Choroid plexus epithelial cell (primary cell): ENCODE results near the gene PPP1R13B.

Experiments
- DNase-seq: peaks from one replicate; pipeline ENCODE4 v3.0.0-alpha.2; 2010; ENCODE audit warnings: low read depth
- H3K4me3 ChIP-seq: 2 replicates; pipeline ENCODE4 v1.5.1; 2011; ENCODE audit warnings: low read depth, mild to moderate bottlenecking, control low read depth, low read length, moderate library complexity
- CTCF ChIP-seq: conservative IDR thresholded peaks from 2 replicates; pipeline ENCODE4 v1.5.1; 2011; ENCODE audit warnings: low read depth, mild to moderate bottlenecking, control low read depth, inconsistent platforms, low read length, moderate library complexity

Gene PPP1R13B

GRCh38 chr14:103716899-103717411 is 130.4 kb downstream of the PPP1R13B start:
- no peak for TF ChIP-seq CTCF
- DNase-seq, result no peak
- peak overlapping the region; percentile 84 for H3K4me3 ChIP-seq

- TF ChIP-seq CTCF, result no peak
- peak; percentile 21 for DNase-seq
- peak overlapping the region; percentile 84 for H3K4me3 ChIP-seq
Measured at GRCh38 chr14:103716091-103716801, 131.1 kb downstream of the PPP1R13B start.

GRCh38 chr14:103715052-103716000 is 132.0 kb downstream of the PPP1R13B start, which contains the start of the genes XRCC3 and ZFYVE21:
Gene XRCC3, minus strand, starts transcription at chr14:103715451. Its CDS starts 4,364 bp downstream, at chr14:103711087.
Gene ZFYVE21, plus strand, starts transcription at chr14:103715810. Its CDS starts 32 bp downstream, at chr14:103715842.
- DNase-seq, result peak; percentile 100
- no peak for TF ChIP-seq CTCF
- H3K4me3 ChIP-seq, result peak within 1 kb of the TSS; percentile 84

- TF ChIP-seq CTCF, result no peak
- no peak for DNase-seq
- no peak overlapping the region for H3K4me3 ChIP-seq
Measured at GRCh38 chr14:103714063-103714724, 133.2 kb downstream of the PPP1R13B start.

GRCh38 chr14:103713304-103714062 is 133.9 kb downstream of the PPP1R13B start:
- TF ChIP-seq CTCF, result no peak
- peak; percentile 10 for DNase-seq
- no peak overlapping the region for H3K4me3 ChIP-seq
